CD8-positive, alpha-beta memory T cell (primary cell): ENCODE results near the gene NTN4. TPM values are rescaled to one million over a fixed set of nuclear protein-coding genes. Genes with fewer than 3 reads are reported as not detected.

Experiments
- CTCF ChIA-PET: fragments of 350-600 bp; sonication (Branson Sonifier 250); formaldehyde crosslinking; loops from one replicate; lab custom pipeline; 2021; ENCODE audit warnings: antibody characterized with exemption; lab: Charles Lee
- POLR2A ChIA-PET: fragments of 350-600 bp; sonication (Branson Sonifier 250); formaldehyde crosslinking; loops from one replicate; lab custom pipeline; 2021; ENCODE audit warnings: antibody characterized with exemption; lab: Charles Lee
- DNase-seq, 5 donors: peaks; one replicate each; pipeline versions ENCODE4 v3.0.0 to v3.0.0-alpha.2; 2020 to 2022; ENCODE audit warnings: mixed read lengths in 1 of 5
- H3K27ac ChIP-seq: one replicate; pipeline ENCODE4 v1.7.0; 2013; ENCODE audit warnings: low read depth, mild to moderate bottlenecking, low read length, moderate library complexity
- H3K27me3 ChIP-seq: 2 replicates; pipeline ENCODE4 v1.7.0; 2013; ENCODE audit warnings: low read length, mild to moderate bottlenecking; ENCODE audit not compliant: insufficient read depth, poor library complexity, severe bottlenecking
- H3K36me3 ChIP-seq: 2 replicates; pipeline ENCODE4 v1.7.0; 2013; ENCODE audit warnings: mild to moderate bottlenecking, low read length, moderate library complexity; ENCODE audit not compliant: insufficient read depth
- H3K4me1 ChIP-seq: 2 replicates; pipeline ENCODE4 v1.7.0; 2013; ENCODE audit warnings: mild to moderate bottlenecking, low read length, moderate library complexity; ENCODE audit not compliant: insufficient read depth
- H3K4me3 ChIP-seq: 2 replicates; pipeline ENCODE4 v1.7.0; 2013; ENCODE audit warnings: mild to moderate bottlenecking, low read length
- H3K9me3 ChIP-seq: 2 replicates; pipeline ENCODE4 v1.7.0; 2013; ENCODE audit warnings: mild to moderate bottlenecking, low read length
- H3K27ac Mint-ChIP-seq, 8 donors: one replicate each; pipeline ENCODE4 v1.8.0; 2020 to 2021; ENCODE audit warnings: mixed read lengths in 8 of 8, mild to moderate bottlenecking in 6 of 8, inconsistent platforms in 3 of 8, moderate library complexity in 3 of 8
- H3K27me3 Mint-ChIP-seq, 2 donors: one replicate each; pipeline ENCODE4 v1.8.0; 2020 to 2021; ENCODE audit warnings: mixed read lengths in 2 of 2, mild to moderate bottlenecking in 1 of 2, moderate library complexity in 1 of 2
- H3K36me3 Mint-ChIP-seq, 3 donors: one replicate each; pipeline ENCODE4 v1.8.0; 2020 to 2021; ENCODE audit warnings: mixed read lengths in 3 of 3, inconsistent platforms in 1 of 3, mild to moderate bottlenecking in 1 of 3
- H3K4me1 Mint-ChIP-seq, 3 donors: one replicate each; pipeline ENCODE4 v1.8.0; 2020 to 2021; ENCODE audit warnings: mixed read lengths in 3 of 3, inconsistent platforms in 1 of 3, mild to moderate bottlenecking in 1 of 3
- H3K4me3 Mint-ChIP-seq, 7 donors: one replicate each; pipeline ENCODE4 v1.8.0; 2020 to 2021; ENCODE audit warnings: mixed read lengths in 7 of 7, mild to moderate bottlenecking in 6 of 7, moderate library complexity in 4 of 7, inconsistent platforms in 2 of 7
- H3K9me3 Mint-ChIP-seq, 5 donors: one replicate each; pipeline ENCODE4 v1.8.0; 2020 to 2022; ENCODE audit warnings: mixed read lengths in 5 of 5, mild to moderate bottlenecking in 3 of 5, moderate library complexity in 2 of 5, inconsistent platforms in 1 of 5
- polyA plus RNA-seq: library from polyadenylated mRNA; unstranded; fragments of 300-500 nt; fragmentation: Illumina TruSeq; gene quantifications from one replicate; pipeline ENCODE4 v1.2.3, GENCODE V29; 2021
- total RNA-seq, 2 experiments: library from RNA; stranded (reverse); gene quantifications; one replicate each; pipeline ENCODE4 v1.2.3, GENCODE V29; 2021

Gene NTN4
- total and polyA plus RNA-seq, 3 experiments from 2014 or later, result 4.2 TPM; not detected in 2

GRCh38 chr12:95653771-95654546 lies 136.6 kb downstream of the NTN4 start:
- Mint-ChIP-seq H3K36me3 (no peaks in the 10 kb centered on the region), H3K4me3 (peak overlapping the region in 1 of 7 donors; percentile 59), H3K27me3 (peaks cover 0 to 12% of the 10 kb centered on the region in 2 donors), H3K4me1 (peaks cover 0 to 3% (median 0%) of the 10 kb centered on the region in 3 donors), H3K9me3 (peaks cover 0 to 3% (median 0%) of the 10 kb centered on the region in 5 donors), H3K27ac (peak overlapping the region in 2 of 8 donors; percentile 5 to 92)
- ChIA-PET CTCF (no interaction called here), POLR2A (no interaction called here)
- Histone ChIP-seq H3K9me3 (no peaks in the 10 kb centered on the region), H3K27ac (no peak overlapping the region), H3K27me3 (no peaks in the 10 kb centered on the region), H3K36me3 (no peaks in the 10 kb centered on the region), H3K4me1 (no peaks in the 10 kb centered on the region), H3K4me3 (no peak overlapping the region)
- DNase-seq, result no peak

GRCh38 chr12:95651681-95652080 lies 138.9 kb downstream of the NTN4 start:
- no peak overlapping the region for H3K27ac ChIP-seq
- H3K9me3 Mint-ChIP-seq, result peaks cover 0 to 3% (median 0%) of the 10 kb centered on the region in 5 donors

GRCh38 chr12:95648990-95649791 lies 141.4 kb downstream of the NTN4 start:
- Mint-ChIP-seq H3K27ac (no peak overlapping the region), H3K27me3 (peaks cover 5 to 21% of the 10 kb centered on the region in 2 donors), H3K4me3 (no peak overlapping the region), H3K4me1 (peaks cover 0 to under 1% (median 0%) of the 10 kb centered on the region in 3 donors), H3K36me3 (no peaks in the 10 kb centered on the region), H3K9me3 (peaks cover 0 to under 1% (median 0%) of the 10 kb centered on the region in 5 donors)
- DNase-seq, result no peak
- CTCF ChIA-PET, result no interaction called here
- Histone ChIP-seq H3K27ac (no peak overlapping the region), H3K36me3 (no peaks in the 10 kb centered on the region), H3K9me3 (no peaks in the 10 kb centered on the region), H3K27me3 (peaks cover 3% of the 10 kb centered on the region), H3K4me1 (no peaks in the 10 kb centered on the region), H3K4me3 (no peak overlapping the region)
- POLR2A ChIA-PET, result no interaction called here

More at GRCh38 chr12:95651681-95652080, 138.9 kb downstream of the NTN4 start:
- no peak for DNase-seq
- Mint-ChIP-seq H3K27me3 (peaks cover 0 to 18% of the 10 kb centered on the region in 2 donors), H3K27ac (no peak overlapping the region), H3K4me3 (no peak overlapping the region), H3K4me1 (peaks cover 0 to 3% (median 0%) of the 10 kb centered on the region in 3 donors), H3K36me3 (no peaks in the 10 kb centered on the region)
- CTCF ChIA-PET, result no interaction called here
- H3K9me3 ChIP-seq, result no peaks in the 10 kb centered on the region
- peaks cover 3% of the 10 kb centered on the region for H3K27me3 ChIP-seq
- POLR2A ChIA-PET, result no interaction called here
- no peaks in the 10 kb centered on the region for H3K36me3 ChIP-seq
- no peaks in the 10 kb centered on the region for H3K4me1 ChIP-seq
- H3K4me3 ChIP-seq, result no peak overlapping the region

- POLR2A ChIA-PET, result no interaction called here
- CTCF ChIA-PET, result no interaction called here
- Mint-ChIP-seq H3K4me3 (no peak overlapping the region), H3K36me3 (no peaks in the 10 kb centered on the region), H3K4me1 (peaks cover 0 to 3% (median 0%) of the 10 kb centered on the region in 3 donors), H3K27me3 (peaks cover 5 to 21% of the 10 kb centered on the region in 2 donors), H3K9me3 (no peaks in the 10 kb centered on the region), H3K27ac (no peak overlapping the region)
- no peak for DNase-seq
- no peaks in the 10 kb centered on the region for H3K4me1 ChIP-seq
- H3K9me3 ChIP-seq, result no peaks in the 10 kb centered on the region
- H3K27me3 ChIP-seq, result peaks cover 3% of the 10 kb centered on the region
- H3K27ac ChIP-seq, result no peak overlapping the region
- H3K4me3 ChIP-seq, result no peak overlapping the region
- H3K36me3 ChIP-seq, result no peaks in the 10 kb centered on the region
Measured at GRCh38 chr12:95646781-95647190, 143.8 kb downstream of the NTN4 start.

- Mint-ChIP-seq H3K4me3 (no peak overlapping the region), H3K4me1 (peaks cover 0 to 3% (median 0%) of the 10 kb centered on the region in 3 donors), H3K27ac (no peak overlapping the region), H3K27me3 (peaks cover 5 to 12% of the 10 kb centered on the region in 2 donors), H3K9me3 (no peaks in the 10 kb centered on the region), H3K36me3 (no peaks in the 10 kb centered on the region)
- ChIA-PET POLR2A (no interaction called here), CTCF (no interaction called here)
- H3K9me3 ChIP-seq, result no peaks in the 10 kb centered on the region
- DNase-seq, result no peak
- H3K4me1 ChIP-seq, result no peaks in the 10 kb centered on the region
- no peaks in the 10 kb centered on the region for H3K36me3 ChIP-seq
- no peak overlapping the region for H3K4me3 ChIP-seq
- H3K27me3 ChIP-seq, result peaks cover 3% of the 10 kb centered on the region
- H3K27ac ChIP-seq, result no peak overlapping the region
Measured at GRCh38 chr12:95643256-95643655, 147.3 kb downstream of the NTN4 start.

- POLR2A ChIA-PET, result no interaction called here
- Histone ChIP-seq H3K36me3 (no peaks in the 10 kb centered on the region), H3K27ac (no peak overlapping the region), H3K4me1 (no peaks in the 10 kb centered on the region), H3K27me3 (peaks cover 3% of the 10 kb centered on the region), H3K4me3 (no peak overlapping the region), H3K9me3 (no peaks in the 10 kb centered on the region)
- Mint-ChIP-seq H3K4me1 (peaks cover 0 to 3% (median 0%) of the 10 kb centered on the region in 3 donors), H3K27me3 (peaks cover 5 to 8% of the 10 kb centered on the region in 2 donors), H3K9me3 (no peaks in the 10 kb centered on the region), H3K27ac (no peak overlapping the region), H3K36me3 (no peaks in the 10 kb centered on the region), H3K4me3 (no peak overlapping the region)
- CTCF ChIA-PET, result no interaction called here
- DNase-seq, result no peak
Measured at GRCh38 chr12:95642583-95642982, 148.0 kb downstream of the NTN4 start.

- H3K27ac ChIP-seq, result no peak overlapping the region
- no peaks in the 10 kb centered on the region for H3K4me1 ChIP-seq
- H3K36me3 Mint-ChIP-seq, result no peaks in the 10 kb centered on the region
- no peaks in the 10 kb centered on the region for H3K36me3 ChIP-seq
- ChIA-PET POLR2A (no interaction called here), CTCF (no interaction called here)
- H3K4me1 Mint-ChIP-seq, result peaks cover 0 to 3% (median 0%) of the 10 kb centered on the region in 3 donors
- no peak overlapping the region for H3K4me3 ChIP-seq
- no peaks in the 10 kb centered on the region for H3K9me3 ChIP-seq
- H3K27me3 ChIP-seq, result no peaks in the 10 kb centered on the region
- DNase-seq, result no peak
- no peaks in the 10 kb centered on the region for H3K9me3 Mint-ChIP-seq
- H3K4me3 Mint-ChIP-seq, result no peak overlapping the region
- H3K27me3 Mint-ChIP-seq, result peaks cover 3 to 5% of the 10 kb centered on the region in 2 donors
- H3K27ac Mint-ChIP-seq, result peak overlapping the region in 1 of 8 donors; percentile 16
Measured at GRCh38 chr12:95641299-95641952, 149.1 kb downstream of the NTN4 start.
